Smooth muscle cell (in vitro differentiated cells): ENCODE data around the gene KCNA5. TPM values are rescaled to one million over a fixed set of nuclear protein-coding genes. Genes with fewer than 3 reads are reported as not detected.

Experiments
- DNase-seq: peaks from one replicate; lab custom pipeline; 2025; ENCODE audit not compliant: unreplicated experiment; lab: John Stamatoyannopoulos, UW
- H2AFZ ChIP-seq: fragments of 200-600 bp; sonication (generic); 2 replicates; pipeline ENCODE4 v1.6.0; 2016; ENCODE audit warnings: antibody characterized with exemption, low read depth, mild to moderate bottlenecking
- H3F3A ChIP-seq: fragments of 200-600 bp; sonication (generic); 2 replicates; pipeline ENCODE4 v1.6.0; 2017; ENCODE audit warnings: antibody characterized with exemption, low read depth
- H3K27ac ChIP-seq: fragments of 200-600 bp; sonication (generic); 2 replicates; pipeline ENCODE4 v1.5.1; 2016; ENCODE audit warnings: low read depth, mild to moderate bottlenecking
- H3K27me3 ChIP-seq: fragments of 200-600 bp; sonication (generic); 2 replicates; pipeline ENCODE4 v1.6.1; 2016; ENCODE audit warnings: low read depth, mild to moderate bottlenecking
- H3K36me3 ChIP-seq: fragments of 200-600 bp; sonication (generic); 2 replicates; pipeline ENCODE4 v1.5.1; 2016; ENCODE audit warnings: low read depth
- H3K4me1 ChIP-seq: fragments of 200-600 bp; sonication (generic); 2 replicates; pipeline ENCODE4 v1.5.1; 2016; ENCODE audit warnings: low read depth
- H3K4me2 ChIP-seq: fragments of 200-600 bp; sonication (generic); 2 replicates; pipeline ENCODE4 v1.6.0; 2016; ENCODE audit warnings: mild to moderate bottlenecking
- H3K4me3 ChIP-seq: fragments of 200-600 bp; sonication (generic); 2 replicates; pipeline ENCODE4 v1.5.1; 2016; ENCODE audit warnings: mild to moderate bottlenecking
- H3K79me2 ChIP-seq: fragments of 200-600 bp; sonication (generic); 2 replicates; pipeline ENCODE4 v1.6.0; 2016; ENCODE audit warnings: low read depth, mild to moderate bottlenecking
- H3K9ac ChIP-seq: fragments of 200-600 bp; sonication (generic); 2 replicates; pipeline ENCODE4 v1.6.0; 2016; ENCODE audit warnings: low read depth
- H3K9me3 ChIP-seq: fragments of 200-600 bp; sonication (generic); replicated peaks from 2 replicates; pipeline ENCODE4 v1.5.1; 2016; ENCODE audit warnings: low read depth
- H4K20me1 ChIP-seq: fragments of 200-600 bp; sonication (generic); 2 replicates; pipeline ENCODE4 v1.6.0; 2016; ENCODE audit warnings: low read depth
- WGBS: methylation state at CpG from one replicate; pipeline ENCODE4 v1.1.7; 2016; ENCODE audit warnings: low lambda C conversion rate; 5-methylcytosine and 5-hydroxymethylcytosine counted together
- polyA plus RNA-seq: library from polyadenylated mRNA; unstranded; fragments of >200 nt; fragmentation: Nextera tagmentation; extraction: Ambion mirVana; gene quantifications from 2 replicates; pipeline ENCODE4 v1.2.1, GENCODE V29; 2016
- total RNA-seq: library from RNA; depleted of rRNA; stranded (reverse); fragments of >200 nt; gene quantifications from 2 replicates; pipeline ENCODE4 v1.2.3, GENCODE V29; 2014
- TF ChIP-seq, protein P1 (sequence below): fragments of 200-600 bp; sonication (generic); IDR thresholded peaks from 2 replicates; pipeline ENCODE4 v1.5.1; 2017; ENCODE audit warnings: borderline replicate concordance, mild to moderate bottlenecking, antibody characterized with exemption; ENCODE audit not compliant: insufficient read depth, poor library complexity, severe bottlenecking

Gene KCNA5
- total and polyA plus RNA-seq, 2 experiments from 2014 or later: not detected

- Histone ChIP-seq H3K9ac (no peak overlapping the region), H3K27me3 (peaks cover 69% of the 10 kb centered on the region), H3K4me1 (no peaks in the 10 kb centered on the region), H3K9me3 (no peaks in the 10 kb centered on the region), H3K79me2 (no peaks in the 10 kb centered on the region), H3K36me3 (no peaks in the 10 kb centered on the region), H3F3A (no peaks in the 10 kb centered on the region), H3K4me3 (no peak overlapping the region), H2AFZ (no peak overlapping the region), H3K27ac (no peak overlapping the region), H3K4me2 (no peak overlapping the region), H4K20me1 (no peaks in the 10 kb centered on the region)
- TF ChIP-seq, protein P1, sequence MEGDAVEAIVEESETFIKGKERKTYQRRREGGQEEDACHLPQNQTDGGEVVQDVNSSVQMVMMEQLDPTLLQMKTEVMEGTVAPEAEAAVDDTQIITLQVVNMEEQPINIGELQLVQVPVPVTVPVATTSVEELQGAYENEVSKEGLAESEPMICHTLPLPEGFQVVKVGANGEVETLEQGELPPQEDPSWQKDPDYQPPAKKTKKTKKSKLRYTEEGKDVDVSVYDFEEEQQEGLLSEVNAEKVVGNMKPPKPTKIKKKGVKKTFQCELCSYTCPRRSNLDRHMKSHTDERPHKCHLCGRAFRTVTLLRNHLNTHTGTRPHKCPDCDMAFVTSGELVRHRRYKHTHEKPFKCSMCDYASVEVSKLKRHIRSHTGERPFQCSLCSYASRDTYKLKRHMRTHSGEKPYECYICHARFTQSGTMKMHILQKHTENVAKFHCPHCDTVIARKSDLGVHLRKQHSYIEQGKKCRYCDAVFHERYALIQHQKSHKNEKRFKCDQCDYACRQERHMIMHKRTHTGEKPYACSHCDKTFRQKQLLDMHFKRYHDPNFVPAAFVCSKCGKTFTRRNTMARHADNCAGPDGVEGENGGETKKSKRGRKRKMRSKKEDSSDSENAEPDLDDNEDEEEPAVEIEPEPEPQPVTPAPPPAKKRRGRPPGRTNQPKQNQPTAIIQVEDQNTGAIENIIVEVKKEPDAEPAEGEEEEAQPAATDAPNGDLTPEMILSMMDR: no peak
- no peak for DNase-seq
- WGBS: 76% methylated on average over 5 of the region's 5 CpGs
Measured at GRCh38 chr12:5040368-5040767, 3.3 kb upstream of the KCNA5 start.

DNA sequence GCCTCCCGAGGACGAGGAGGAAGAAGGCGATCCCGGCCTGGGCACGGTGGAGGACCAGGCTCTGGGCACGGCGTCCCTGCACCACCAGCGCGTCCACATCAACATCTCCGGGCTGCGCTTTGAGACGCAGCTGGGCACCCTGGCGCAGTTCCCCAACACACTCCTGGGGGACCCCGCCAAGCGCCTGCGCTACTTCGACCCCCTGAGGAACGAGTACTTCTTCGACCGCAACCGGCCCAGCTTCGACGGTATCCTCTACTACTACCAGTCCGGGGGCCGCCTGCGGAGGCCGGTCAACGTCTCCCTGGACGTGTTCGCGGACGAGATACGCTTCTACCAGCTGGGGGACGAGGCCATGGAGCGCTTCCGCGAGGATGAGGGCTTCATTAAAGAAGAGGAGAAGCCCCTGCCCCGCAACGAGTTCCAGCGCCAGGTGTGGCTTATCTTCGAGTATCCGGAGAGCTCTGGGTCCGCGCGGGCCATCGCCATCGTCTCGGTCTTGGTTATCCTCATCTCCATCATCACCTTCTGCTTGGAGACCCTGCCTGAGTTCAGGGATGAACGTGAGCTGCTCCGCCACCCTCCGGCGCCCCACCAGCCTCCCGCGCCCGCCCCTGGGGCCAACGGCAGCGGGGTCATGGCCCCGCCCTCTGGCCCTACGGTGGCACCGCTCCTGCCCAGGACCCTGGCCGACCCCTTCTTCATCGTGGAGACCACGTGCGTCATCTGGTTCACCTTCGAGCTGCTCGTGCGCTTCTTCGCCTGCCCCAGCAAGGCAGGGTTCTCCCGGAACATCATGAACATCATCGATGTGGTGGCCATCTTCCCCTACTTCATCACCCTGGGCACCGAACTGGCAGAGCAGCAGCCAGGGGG, 979 bp downstream of the KCNA5 start:
- Histone ChIP-seq H3K4me1 (peaks cover 16% of the 10 kb centered on the region), H3K27ac (no peak overlapping the region), H3K36me3 (no peaks in the 10 kb centered on the region), H3K9me3 (no peaks in the 10 kb centered on the region), H3K4me2 (no peak overlapping the region), H3K27me3 (peaks cover 78% of the 10 kb centered on the region), H4K20me1 (no peaks in the 10 kb centered on the region), H2AFZ (no peak overlapping the region), H3F3A (no peaks in the 10 kb centered on the region), H3K9ac (no peak overlapping the region), H3K4me3 (no peak overlapping the region), H3K79me2 (no peaks in the 10 kb centered on the region)
- no peak for DNase-seq
- TF ChIP-seq, protein P1: no peak
- 78% methylated on average over 57 of the region's 71 CpGs for WGBS

- Histone ChIP-seq H3K9me3 (no peaks in the 10 kb centered on the region), H3K36me3 (no peaks in the 10 kb centered on the region), H3K4me3 (no peak overlapping the region), H3K27me3 (peaks cover 60% of the 10 kb centered on the region), H3F3A (no peaks in the 10 kb centered on the region), H2AFZ (peak overlapping the region; percentile 31), H4K20me1 (no peaks in the 10 kb centered on the region), H3K4me2 (peak overlapping the region; percentile 64), H3K4me1 (peaks cover 16% of the 10 kb centered on the region), H3K79me2 (no peaks in the 10 kb centered on the region), H3K9ac (no peak overlapping the region), H3K27ac (no peak overlapping the region)
- WGBS: 36% methylated on average over 5 of the region's 5 CpGs
- DNase-seq: no peak
- TF ChIP-seq, protein P1: no peak
Measured at GRCh38 chr12:5047094-5047493, 3.4 kb downstream of the KCNA5 start.

DNA sequence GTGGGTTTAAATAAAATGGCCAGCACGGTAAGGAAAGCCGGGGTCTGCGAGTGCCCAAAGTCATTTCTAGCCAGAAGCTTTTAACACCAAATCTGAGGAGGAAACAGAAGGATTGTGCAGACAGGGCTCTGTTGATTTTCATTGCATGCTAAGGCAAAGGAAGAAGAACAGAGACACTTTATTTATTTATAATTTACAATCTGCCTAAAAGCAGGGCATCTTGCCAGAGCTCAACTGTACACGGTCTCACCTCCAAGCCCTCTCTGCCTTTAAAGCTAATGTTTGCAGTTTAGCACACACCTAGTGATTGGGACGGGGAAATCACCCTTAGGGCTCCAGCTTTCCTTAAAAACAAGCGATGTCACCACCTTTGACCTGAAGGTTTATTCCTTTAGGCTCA, 4.0 kb downstream of the KCNA5 start:
- Histone ChIP-seq H3K36me3 (no peaks in the 10 kb centered on the region), H3K9me3 (no peaks in the 10 kb centered on the region), H4K20me1 (no peaks in the 10 kb centered on the region), H3K27ac (no peak overlapping the region), H3K4me1 (peaks cover 16% of the 10 kb centered on the region), H3F3A (no peaks in the 10 kb centered on the region), H3K9ac (no peak overlapping the region), H3K4me3 (no peak overlapping the region), H3K27me3 (peaks cover 60% of the 10 kb centered on the region), H3K4me2 (peak overlapping the region; percentile 64), H2AFZ (no peak overlapping the region), H3K79me2 (no peaks in the 10 kb centered on the region)
- DNase-seq: no peak
- TF ChIP-seq, protein P1: no peak
- 40% methylated on average over 6 of the region's 6 CpGs for WGBS
